Suppressor macrophage treated with lipopolysaccharide for 4 hours (primary cell): ENCODE data around the gene CP.
"Not testable (repeated sequence)": the region's sequence is repeated elsewhere in the genome, so short reads cannot be mapped to it uniquely, and the experiment has no call there.

Experiments
- DNase-seq: peaks from one replicate; pipeline ENCODE4 v3.0.0-alpha.2; 2020

CP gene

GRCh38 chr3:149221783-149222517, at the start of gene CP:
Gene CP (minus strand): TSS chr3:149221829. CDS start chr3:149221792, 37 bp downstream.
- DNase-seq, result no peak

GRCh38 chr3:149270180-149270579, 48.6 kb upstream of the CP start:
- DNase-seq, result no peak

GRCh38 chr3:149269687-149270086, 48.1 kb upstream of the CP start:
- DNase-seq, result no peak

GRCh38 chr3:149267565-149267964, 45.9 kb upstream of the CP start:
- DNase-seq, result no peak

- no peak for DNase-seq
Observed at GRCh38 chr3:149266736-149267135, 45.1 kb upstream of the CP start.

- no peak for DNase-seq
Observed at GRCh38 chr3:149263856-149264255, 42.2 kb upstream of the CP start.

- DNase-seq, result no peak
Observed at GRCh38 chr3:149258714-149259113, 37.1 kb upstream of the CP start.

- no peak for DNase-seq
Observed at GRCh38 chr3:149258298-149258697, 36.7 kb upstream of the CP start.

GRCh38 chr3:149252272-149252671, 30.6 kb upstream of the CP start:
- DNase-seq, result no peak

- no peak for DNase-seq
Observed at GRCh38 chr3:149251186-149251585, 29.6 kb upstream of the CP start.

- no peak for DNase-seq
Observed at GRCh38 chr3:149247929-149248691, 26.5 kb upstream of the CP start.

GRCh38 chr3:149247008-149247710, 25.5 kb upstream of the CP start:
- no peak for DNase-seq

- DNase-seq, result peak; percentile 72
Observed at GRCh38 chr3:149245738-149246451, 24.3 kb upstream of the CP start.

- DNase-seq, result peak; percentile 16
Observed at GRCh38 chr3:149243540-149243939, 21.9 kb upstream of the CP start.

GRCh38 chr3:149239357-149239936, 17.8 kb upstream of the CP start:
- DNase-seq, result no peak

- DNase-seq, result not testable (repeated sequence)
Observed at GRCh38 chr3:149238268-149238667, 16.6 kb upstream of the CP start.

- DNase-seq, result no peak
Observed at GRCh38 chr3:149235599-149236424, 14.2 kb upstream of the CP start.

GRCh38 chr3:149234671-149235245, 13.1 kb upstream of the CP start:
- peak; percentile 47 for DNase-seq

GRCh38 chr3:149233323-149233722, 11.7 kb upstream of the CP start:
- DNase-seq, result no peak

GRCh38 chr3:149231871-149232270, 10.2 kb upstream of the CP start:
- DNase-seq, result no peak

- DNase-seq, result no peak
Observed at GRCh38 chr3:149227591-149228268, 6.1 kb upstream of the CP start.
